CD4-positive, alpha-beta T cell treated with Interleukin-21 for 1 hour (primary cell): ENCODE results near the gene MRPS2.
"Not testable (repeated sequence)": the region's sequence is repeated elsewhere in the genome, so short reads cannot be mapped to it uniquely, and the experiment has no call there.

ENCODE experiments used
- DNase-seq: peaks from one replicate; pipeline ENCODE4 v3.0.0-alpha.2; 2020

The MRPS2 gene

GRCh38 chr9:135516132-135516860, 15.8 kb downstream of the MRPS2 start:
- DNase-seq, result no peak

DNA sequence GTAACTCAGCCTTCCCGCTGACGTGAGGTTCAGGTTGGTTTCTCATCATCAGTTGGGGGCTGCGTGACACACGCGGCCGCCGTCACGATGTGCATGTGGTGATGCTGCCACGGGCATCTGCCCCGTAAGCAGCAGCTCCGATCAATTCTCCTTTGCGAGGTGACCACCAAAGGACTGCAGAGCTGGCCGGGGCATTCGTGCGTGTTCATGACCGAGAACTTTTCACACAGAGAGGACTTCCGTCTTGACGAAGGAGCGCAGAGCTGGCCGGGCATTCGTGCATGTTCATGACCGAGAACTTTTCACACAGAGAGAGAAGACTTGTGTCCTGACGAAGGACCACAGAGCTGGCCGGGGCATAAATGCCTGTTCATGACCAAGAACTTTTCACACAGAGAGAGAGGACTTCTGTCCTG, 16.9 kb downstream of the MRPS2 start:
- DNase-seq, result no peak

- no peak for DNase-seq
Measured at GRCh38 chr9:135519179-135519971, 18.9 kb downstream of the MRPS2 start.

DNA sequence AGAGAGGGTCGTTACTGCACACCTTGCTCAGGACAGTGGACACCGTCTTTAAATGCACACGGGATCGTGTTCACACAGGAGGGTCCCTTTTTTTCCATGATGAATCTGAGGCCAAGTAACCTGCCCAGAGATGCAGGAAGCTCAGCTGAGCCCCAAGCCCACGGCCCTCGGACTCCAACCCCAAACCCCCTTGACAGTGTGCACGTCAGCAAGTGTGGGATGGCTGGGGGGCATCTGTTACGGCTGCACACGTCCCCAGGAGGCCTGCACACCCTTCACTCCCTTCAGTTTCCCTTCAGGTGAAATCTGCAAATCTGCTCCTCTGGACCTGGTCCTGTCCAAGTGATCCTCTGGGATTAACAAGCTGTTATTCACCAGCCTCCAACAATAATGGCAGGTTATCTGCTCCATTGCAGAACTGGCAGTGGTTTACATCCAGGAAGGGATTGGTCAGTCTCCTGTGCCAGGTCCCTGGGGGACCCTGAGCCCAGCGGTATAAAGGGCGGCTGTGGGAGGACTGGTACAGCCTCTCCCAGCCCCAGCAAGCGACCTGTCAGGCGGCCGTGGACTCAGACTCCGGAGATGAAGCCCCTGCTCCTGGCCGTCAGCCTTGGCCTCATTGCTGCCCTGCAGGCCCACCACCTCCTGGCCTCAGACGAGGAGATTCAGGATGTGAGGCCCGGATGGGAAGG, 20.6 kb downstream of the MRPS2 start, which contains the start of gene LCN1:
Gene LCN1 (plus strand): TSS at position 525 of the 692 bp plus-strand sequence. CDS start 58 bp downstream, at position 583.
- DNase-seq, result no peak

- DNase-seq, result no peak
Measured at GRCh38 chr9:135521608-135522095, 21.2 kb downstream of the MRPS2 start.

DNA sequence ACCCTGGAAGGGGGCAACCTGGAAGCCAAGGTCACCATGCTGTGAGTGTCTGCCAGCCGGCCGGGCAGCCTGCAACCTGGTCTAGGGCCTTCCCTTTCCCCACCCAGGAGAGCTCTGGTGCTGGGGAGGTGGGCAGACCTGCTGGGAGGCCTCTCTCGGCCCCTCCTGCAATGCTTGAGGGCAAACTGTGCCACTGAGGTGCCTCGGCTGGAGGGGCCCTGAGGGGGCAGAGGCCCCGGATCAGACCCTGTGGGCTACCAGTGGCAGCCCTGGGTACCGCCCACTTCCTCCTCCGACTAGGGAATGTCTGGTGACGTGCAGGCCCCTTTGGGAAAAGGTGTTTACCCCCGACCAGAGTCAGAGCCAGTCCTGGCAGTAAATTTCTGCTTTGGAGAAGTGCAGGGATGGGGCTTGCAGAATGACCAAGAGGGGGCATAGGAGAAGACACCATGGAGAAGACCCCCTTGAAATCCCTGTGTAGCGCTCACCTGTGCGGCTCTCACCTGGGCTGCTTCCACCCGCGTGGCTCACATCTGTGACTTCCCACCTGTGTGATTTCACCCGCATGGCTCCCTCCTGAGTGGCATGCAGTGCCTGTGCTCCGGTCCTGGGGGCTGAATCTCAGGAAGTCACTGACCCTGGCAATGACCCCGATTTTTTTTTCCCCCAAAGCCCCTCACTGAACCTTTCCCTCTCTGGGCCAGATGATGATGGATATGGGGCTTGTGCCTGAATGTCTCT, 21.8 kb downstream of the MRPS2 start:
- DNase-seq, result no peak

DNA sequence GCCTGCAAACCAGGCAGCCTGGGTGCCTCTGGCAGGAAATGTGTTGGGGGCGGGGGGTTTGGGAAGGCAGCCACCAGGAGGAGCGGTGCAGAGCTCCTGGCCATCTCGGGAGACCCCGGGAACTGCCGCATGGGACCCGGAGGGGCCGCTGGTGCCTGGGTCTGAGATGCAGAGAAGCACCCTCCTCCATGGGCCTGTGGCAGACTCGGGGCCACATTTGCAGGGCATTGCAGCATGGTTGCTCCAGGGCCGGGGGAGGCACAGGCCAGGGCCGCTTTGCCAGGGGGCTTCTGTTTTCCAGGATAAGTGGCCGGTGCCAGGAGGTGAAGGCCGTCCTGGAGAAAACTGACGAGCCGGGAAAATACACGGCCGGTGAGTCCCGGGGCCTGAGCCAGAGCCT, 22.4 kb downstream of the MRPS2 start:
- no peak for DNase-seq

DNA sequence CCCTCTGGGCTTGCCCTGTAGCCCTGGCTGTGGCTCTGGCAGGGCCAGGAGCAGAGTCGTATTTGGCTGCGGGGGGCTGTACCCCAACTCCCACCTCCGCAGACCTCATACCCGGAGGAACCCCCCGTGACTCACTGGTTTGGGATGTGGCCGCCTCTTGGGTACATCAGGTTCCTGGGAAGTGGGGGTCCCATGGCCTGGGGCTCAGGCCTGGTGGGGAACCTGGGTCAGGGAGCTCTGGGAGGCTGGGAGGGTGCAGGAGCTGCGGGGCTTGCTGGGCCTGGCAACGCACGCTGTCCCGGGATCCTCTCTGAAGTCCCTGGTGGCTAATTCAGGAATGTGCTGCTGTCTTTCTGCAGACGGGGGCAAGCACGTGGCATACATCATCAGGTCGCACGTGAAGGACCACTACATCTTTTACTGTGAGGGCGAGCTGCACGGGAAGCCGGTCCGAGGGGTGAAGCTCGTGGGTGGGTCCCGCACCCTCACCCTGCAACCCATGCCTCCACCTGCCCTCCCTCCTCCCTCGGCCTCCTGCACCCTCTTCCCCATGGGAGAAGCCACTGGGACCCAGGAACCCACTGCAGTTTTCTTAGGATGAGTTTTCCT, 23.1 kb downstream of the MRPS2 start:
- no peak for DNase-seq

GRCh38 chr9:135524130-135524861, 23.8 kb downstream of the MRPS2 start:
- DNase-seq, result no peak

DNA sequence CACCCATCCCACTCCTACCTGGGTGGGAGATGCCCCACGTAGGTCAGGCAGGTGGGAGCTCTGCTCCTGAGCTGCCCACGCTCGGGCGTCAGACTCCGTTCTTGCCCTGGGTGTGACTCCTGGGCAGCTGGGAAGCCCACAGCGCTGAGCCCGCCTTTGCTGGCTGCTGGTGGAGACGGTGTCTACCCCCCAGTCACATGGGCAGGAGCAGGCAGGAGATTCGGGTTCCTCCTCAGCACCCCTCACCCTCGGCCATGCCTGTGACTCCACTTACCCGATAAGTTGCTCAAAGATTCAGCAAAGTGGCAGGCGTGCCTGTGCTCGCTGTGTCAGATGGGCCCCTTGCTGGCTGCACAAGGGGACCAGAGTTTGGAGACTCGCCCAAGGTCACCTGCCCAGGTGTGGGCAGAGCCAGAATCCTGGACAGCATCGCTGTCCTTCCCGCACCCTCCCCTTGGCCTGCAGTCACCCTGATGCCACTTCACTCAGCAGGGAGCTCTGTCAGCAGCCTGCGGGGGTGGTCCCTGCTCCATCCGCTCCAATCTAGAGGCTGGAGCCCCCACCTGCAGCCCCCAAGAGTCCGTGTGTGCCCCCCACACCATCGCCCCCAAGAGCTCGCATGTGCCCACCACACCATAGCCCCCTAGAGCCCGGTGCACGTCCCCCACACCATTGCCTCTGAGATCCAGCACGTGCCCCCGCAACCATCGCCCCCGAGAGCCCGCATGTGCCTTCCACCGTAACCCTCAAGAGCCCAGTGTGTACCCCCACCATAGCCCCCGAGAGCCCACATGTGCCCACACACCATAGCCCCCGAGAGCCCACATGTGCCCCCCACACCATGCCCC, 25.0 kb downstream of the MRPS2 start:
- DNase-seq, result no peak

- no peak for DNase-seq
Measured at GRCh38 chr9:135526089-135526729, 25.7 kb downstream of the MRPS2 start.

DNA sequence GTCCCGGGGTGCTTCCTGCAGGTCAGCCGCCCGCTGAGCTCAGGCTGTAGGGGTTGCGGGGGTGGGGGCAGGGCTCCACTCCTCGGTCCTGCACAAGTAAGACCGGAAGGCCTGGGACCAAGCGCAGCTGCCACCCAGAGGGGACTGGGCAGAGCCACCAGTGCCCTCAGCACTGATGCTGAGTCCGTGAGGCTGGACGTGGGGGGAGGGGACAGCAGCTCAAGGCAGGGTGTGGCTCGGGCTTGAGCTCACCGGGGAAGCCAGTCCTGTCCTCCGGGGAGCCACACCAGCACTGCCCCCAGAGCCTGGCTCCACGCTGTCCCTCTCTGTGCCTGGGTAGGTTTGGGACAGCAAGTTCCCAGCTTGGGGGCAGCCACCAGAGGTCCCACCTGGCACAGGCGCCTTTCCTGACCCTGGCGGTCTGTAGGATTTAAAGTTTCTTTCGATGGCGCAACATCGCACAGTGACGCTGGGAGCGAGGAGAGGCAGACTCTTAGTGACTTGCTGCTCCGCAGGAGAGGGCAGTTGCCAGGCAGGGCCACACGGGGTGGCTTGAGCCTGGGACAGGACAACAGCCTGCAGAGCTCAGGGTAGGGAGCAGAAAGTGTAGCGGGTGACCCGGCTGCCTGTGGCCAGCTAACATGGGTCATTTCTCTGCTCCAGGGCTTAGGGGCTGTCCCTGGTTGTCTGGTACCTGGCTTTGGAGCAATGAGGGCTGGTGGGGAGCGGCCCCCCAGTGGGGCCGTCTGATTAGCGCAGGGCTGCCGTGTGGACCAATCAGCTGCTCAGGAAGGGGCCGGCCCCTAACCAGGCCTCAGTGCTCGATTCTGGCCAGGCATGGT, 26.5 kb downstream of the MRPS2 start:
- no peak for DNase-seq

DNA sequence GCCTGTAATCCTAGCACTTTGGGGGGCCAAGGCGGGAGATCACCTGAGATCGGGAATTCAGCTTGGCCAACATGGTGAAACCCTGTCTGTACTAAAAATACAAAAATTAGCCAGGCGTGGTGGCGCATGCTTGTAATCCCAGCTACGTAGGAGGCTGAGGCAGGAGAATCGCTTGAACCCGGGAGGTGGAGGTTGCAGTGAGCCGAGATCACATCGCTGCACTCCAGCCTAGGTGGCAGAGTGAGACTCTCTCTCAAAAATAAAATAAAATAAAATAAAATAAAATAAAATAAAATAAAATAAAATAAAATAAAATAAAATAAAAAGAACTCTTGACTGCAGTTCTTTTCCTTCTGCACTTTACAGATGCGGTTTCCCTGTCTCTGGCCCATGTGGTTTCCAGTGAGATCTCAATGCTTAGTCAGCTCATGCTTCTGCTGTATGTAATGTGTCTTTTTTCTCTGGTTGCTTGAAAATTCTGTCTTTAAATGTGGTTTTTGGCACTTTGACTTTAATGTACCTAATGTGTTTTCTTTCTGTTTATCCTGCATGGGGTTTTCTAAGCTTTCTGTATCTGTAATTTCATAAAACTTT, 28.5 kb downstream of the MRPS2 start:
- DNase-seq, result not testable (repeated sequence)

DNA sequence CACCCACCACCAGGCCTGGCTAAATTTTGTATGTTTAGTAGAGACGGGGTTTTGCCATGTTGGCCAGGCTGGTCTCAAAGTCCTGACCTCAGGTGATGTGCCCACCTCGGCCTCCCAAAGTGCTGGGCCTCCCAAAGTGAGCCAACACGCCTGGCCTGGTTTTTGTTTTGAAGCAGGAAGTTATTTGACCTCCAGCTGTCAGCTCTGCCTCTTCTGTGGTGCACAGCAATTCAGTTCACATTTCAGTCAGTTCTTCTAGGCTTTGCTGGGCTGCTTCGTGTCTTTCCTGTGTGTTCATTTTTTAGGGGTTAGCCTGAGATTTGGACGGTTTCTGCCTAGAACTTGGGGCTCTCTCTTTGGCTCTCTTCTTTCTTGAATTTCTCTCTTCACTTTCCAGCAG, 29.7 kb downstream of the MRPS2 start:
- no peak for DNase-seq

- DNase-seq, result no peak
Measured at GRCh38 chr9:135531096-135531495, 30.6 kb downstream of the MRPS2 start.

DNA sequence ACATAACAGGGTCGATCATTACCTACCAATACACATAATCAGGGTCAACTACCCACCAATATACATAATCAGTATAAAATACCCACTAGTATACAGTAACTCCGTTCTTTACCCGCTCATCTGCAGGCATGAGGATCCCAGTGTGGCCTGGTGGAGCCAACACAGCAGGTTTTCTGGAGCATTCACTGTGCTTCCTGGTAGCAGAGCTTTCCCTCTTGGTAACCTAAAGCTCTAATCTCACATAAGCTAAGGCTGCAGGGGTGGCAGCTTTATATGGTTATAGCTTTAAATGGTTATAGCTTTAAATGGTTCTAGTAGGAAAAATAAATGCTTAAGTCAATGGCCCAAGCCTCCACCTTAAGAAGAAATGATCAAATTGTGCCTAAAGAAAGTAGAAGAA, 32.6 kb downstream of the MRPS2 start:
- DNase-seq, result no peak

DNA sequence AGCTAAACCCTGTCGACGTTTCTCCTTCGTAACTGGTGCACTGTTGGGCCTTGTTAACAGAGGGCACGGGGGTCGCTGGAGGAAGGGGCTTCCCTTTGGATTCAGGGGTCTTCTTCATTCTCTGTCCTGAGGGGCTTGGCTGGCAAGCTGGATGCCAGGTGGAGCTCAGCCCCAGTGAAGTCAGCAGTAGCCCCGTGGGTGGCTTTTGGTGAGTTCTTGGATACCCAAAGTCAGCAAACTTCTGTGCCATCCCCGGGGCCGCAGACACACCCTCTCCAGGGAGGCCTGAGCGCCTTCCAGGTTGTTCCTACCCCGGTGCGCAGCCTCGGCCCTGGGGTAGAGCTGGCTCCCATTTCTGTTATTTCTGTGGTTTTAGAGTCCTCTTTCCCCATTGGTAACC, 33.2 kb downstream of the MRPS2 start:
- DNase-seq, result no peak

DNA sequence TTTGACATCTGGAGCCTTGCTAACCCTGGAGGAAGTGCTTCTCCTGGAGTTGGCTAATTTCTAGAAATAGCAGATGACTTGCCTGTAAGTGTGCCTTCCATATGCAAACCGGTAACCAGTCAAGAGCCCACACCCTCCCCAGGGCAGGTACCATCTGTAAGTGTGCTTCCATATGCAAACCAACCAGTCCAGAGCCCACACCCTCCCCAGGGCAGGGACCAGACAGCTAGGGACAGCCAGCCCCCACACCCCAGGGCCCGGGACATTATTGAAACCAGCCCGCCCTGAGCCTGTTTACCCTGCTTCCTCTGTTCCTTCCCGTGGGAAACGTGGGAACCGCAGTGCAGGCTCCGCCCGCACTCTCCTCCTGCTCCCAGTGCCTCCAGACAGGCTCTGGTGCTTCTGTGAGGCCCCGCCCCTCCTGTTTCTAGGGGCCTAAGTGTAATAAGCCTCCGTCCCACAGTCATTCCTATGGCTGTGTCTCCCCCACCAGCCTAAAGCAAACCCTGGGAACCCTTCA, 33.8 kb downstream of the MRPS2 start:
- not testable (repeated sequence) for DNase-seq
